NB4 (cell line): ENCODE data around the gene UNC13B.

ENCODE experiments used
- CTCF ChIP-seq: IDR thresholded peaks from one replicate; pipeline ENCODE4 v1.5.1; 2012; ENCODE audit warnings: low read depth, low read length
- MYC ChIP-seq: IDR thresholded peaks from 2 replicates; pipeline ENCODE4 v1.6.1; 2011; ENCODE audit warnings: low read depth, low read length
- POLR2A ChIP-seq: IDR thresholded peaks from 2 replicates; pipeline ENCODE4 v1.6.1; 2011; ENCODE audit warnings: mild to moderate bottlenecking; ENCODE audit not compliant: insufficient read length; ENCODE audit errors: extremely low read depth

- no peak for TF ChIP-seq CTCF
- no peak for TF ChIP-seq POLR2A
- TF ChIP-seq MYC: no peak
These were observed 244.6 kb downstream of the UNC13B start for GRCh38 chr9:35406183-35406959.
